HG03039 (cell line): ENCODE data around the gene ZNF384.

Experiments used
- ATAC-seq: cut with Tn5 transposase; IDR thresholded peaks from one replicate; pipeline ENCODE4 v1.9.1; 2021; ENCODE audit warnings: mild to moderate bottlenecking, moderate library complexity; ENCODE audit not compliant: unreplicated experiment

ZNF384 gene

DNA sequence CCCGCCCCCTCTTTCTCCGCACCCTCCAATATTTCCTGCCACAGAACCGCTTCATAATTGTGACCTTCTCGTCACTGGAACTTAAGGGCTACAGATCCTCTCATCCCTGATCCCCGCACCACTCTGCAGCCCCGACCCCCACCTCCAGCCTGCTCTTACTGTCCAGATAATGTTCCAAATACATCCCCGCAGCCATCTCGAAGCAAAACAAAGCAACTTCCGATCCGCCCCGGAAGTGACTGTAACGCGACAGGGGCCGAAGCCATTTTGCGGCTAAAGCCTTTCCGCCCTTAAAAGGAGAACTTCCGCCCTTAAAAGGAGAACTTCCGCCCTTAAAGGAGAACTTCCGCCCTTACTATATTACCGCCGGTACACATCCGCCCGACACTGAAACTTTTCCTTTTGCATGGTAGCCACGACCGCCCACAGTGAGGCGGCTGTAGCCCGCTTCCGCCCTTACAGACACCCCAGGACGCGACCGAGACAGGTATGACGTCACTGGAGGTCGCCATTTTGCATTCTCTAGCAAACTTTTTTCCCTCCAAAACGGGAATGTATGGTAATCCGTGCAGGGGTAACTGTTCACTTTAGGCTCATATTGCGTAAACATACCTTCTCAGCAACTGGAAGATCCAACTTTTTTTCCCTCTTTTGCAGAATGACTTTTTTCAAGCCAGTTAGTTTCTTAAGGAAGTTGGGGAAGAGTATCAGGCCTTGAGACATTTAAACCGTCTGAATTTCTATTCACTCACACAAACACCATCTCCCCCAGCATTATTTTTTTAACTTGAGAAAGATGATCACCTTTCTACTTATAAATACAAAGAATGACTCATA lies 26.1 kb downstream of the ZNF384 start, which contains the start of gene ING4:
Gene ING4, minus strand, starts transcription at position 214 of the 837 bp plus-strand sequence. Its CDS starts 18 bp downstream, at position 196.
- ATAC-seq, result peak; percentile 92

DNA sequence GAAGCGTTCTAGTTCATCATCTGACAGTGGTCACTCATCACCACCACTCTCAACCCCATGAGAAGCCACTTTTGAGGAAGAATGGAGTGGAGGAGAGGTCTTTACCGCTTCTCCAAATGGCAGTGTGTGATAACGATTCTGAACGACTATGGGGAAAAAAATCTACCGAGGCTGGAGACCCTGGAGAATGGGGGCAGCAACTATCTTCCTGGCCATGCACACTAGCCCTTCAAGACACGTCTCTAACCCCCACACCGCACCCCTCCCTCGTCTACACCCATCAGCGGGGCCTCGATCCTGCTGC lies 26.6 kb downstream of the ZNF384 start:
- ATAC-seq, result no peak

DNA sequence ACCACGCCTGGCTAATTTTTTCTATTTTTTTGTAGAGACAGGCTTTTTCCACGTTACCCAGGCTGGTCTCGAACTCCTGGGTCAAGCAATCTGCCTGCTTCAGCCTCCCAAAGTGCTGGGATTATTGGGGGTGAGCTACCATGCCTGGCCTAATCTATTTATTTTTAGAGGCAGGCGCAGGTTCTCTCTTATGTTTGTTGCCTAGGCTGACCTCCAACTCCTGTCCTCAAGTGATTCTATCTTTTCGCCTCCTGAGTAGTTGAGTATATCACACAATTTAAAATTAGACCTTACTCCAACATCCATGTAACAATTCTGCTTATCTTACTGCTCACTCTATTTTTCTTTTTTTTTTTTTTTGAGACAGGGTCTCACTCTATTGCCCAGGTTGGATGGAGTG lies 35.2 kb downstream of the ZNF384 start:
- ATAC-seq, result no peak

DNA sequence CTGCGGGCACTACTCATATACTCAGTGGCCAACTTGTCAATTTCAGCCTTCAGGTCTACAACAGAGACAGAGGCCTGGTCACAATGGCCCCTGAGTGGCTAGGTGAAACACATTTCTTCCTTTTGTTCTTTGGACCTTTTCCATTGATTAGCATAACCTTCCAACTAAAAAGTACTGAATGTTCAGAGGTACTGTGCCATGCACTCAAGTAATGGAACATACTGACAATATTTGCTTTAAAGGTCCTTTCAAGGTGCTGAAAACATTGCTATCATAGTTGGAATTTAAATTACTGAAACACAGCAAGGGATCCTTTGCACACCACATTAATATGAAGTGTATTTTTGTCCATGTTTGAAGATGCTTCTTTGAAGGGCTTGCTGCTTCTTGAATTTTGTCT lies 35.8 kb downstream of the ZNF384 start:
- no peak for ATAC-seq

DNA sequence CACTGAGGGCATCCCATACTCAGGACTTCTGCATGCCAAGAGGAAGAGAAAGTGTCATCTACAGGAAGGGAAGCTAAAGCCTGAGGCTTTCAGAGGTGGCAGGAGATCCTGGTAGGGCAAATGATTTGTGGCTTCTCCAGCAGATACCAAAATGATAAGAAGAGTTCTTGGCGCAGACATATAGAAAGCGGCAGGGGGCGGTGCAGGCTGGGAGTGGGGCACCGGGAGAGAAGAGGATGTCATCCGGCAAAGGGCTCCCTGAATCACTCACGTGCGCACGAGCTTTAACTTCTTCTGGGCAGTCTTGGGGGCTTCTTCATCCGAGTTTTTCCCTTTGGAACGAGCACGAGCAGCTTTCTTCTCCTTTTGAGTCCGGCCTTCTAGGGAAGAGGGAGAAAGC lies 36.8 kb downstream of the ZNF384 start:
- ATAC-seq, result no peak

DNA sequence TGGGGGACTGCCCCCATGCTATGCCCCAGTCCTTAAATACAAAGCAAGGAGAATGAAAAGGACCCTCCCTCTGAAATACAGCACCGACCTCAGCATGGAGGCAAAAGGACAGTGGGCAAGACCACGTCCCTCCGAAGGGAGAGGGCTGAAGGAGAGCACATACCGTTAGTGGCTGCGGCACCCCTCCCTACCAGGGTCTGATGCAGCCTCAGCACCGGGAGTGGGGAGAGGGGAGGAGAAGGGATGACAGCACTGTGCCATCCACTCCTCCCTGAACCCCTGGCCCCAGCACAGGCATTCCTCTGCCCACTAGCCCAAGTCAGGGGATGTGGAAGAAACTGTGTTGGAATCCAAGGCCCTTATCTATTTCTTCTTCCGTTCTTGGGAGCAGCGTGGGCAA lies 38.3 kb downstream of the ZNF384 start:
- no peak for ATAC-seq

DNA sequence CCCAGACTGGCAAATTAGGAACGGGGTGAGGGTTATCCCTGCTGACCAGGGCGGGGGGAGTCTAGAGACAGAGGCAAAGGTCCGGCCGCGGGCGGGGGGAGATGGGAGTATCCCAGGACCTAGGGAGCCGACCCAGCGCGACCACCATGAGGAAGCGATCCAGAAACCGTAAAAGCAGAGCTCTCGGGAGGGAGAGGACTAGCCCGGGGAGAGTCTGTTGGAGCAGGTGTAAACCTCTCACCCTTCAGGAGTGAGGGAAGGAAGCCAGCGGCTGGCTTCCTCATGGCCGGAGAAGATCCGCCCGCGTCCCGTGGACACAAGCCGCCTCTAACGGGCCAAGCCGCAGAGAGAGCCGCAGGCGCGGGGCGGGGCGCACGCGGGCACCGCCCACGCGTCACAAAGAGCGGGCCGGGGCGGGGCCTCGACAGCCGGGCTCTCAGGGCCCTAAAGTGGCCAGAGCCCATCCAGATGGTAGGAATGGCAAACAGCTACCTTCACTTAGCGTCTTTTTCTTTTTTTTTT lies 42.0 kb downstream of the ZNF384 start, which contains the start of gene ACRBP:
Gene ACRBP, minus strand, starts transcription at position 350 of the 522 bp plus-strand sequence. Its CDS starts 66 bp downstream, at position 284.
- no peak for ATAC-seq

DNA sequence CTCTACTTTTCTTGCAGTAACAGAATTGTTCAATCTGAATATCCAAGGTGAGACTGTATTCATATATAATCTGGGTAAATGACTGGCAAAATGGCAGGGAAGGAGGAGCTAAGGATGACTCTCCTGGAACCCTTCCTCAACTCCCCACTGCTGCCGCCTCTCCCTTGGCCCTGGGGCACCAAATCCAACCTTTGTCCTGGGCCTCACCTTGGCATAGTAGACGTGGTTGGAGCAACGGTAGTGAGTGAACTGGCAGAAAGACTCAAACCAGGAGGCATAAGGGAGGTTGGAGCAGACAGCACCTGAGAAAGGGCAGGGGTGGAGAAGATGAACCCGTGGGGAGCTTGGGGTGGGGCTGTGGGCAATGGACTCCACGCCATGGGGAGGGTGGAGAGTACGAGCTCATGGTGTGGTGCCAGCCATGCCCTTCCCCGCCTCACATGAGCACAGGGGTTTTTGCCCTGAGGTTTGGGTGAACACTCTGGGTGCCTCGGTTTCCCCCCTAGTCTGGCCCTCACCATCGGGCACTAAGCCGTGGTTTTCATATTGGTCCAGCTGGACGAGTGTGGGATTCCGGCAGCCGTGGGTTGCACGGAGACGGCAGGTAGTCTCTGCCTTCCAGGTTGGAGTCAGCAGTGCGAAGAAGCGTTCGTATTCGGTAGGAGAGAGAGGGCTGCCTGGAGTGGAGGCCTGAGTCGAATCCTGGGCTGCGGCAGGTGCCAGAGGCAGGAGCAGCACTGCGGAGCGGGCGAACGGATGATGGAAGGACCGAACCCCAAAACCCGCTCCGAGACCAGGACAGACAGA lies 42.7 kb downstream of the ZNF384 start:
- ATAC-seq, result no peak

DNA sequence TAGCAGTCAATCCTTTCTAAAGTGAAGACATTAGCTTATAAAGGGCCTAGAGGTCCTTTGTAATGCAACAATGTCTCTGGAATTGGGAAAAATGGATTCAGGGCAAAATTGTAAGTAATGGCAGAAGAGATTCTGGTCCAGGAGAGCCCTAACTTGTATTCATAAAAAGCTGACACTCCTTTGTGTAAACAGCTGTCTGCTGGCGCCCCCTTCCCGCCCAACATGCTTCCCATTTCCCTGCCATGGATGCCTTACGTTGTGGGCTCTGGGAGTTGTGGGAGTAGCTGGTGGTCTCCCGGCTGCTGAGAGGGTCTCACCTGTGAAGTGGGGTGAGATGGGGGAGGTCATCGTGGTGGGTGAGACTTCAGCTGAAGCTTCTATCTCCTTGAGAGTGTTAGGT lies 44.3 kb downstream of the ZNF384 start:
- ATAC-seq, result no peak

DNA sequence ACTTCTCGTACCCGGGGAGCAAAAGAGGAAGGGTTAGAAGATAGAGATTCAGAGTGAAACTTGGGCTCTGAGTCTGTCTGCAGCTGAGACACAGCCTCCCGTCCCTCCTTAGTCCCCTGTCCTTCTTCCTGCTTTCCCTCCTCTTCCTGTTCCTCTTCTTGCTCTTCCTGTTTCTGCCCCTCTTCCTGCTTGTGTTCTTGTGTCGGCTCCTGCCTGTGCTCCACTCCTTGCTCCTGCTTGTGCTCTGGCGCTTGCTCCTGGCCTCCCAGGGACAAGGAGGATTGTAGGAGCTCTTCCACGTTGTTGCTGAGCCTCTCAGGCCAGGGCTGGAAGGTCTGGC lies 44.9 kb downstream of the ZNF384 start:
- no peak for ATAC-seq

DNA sequence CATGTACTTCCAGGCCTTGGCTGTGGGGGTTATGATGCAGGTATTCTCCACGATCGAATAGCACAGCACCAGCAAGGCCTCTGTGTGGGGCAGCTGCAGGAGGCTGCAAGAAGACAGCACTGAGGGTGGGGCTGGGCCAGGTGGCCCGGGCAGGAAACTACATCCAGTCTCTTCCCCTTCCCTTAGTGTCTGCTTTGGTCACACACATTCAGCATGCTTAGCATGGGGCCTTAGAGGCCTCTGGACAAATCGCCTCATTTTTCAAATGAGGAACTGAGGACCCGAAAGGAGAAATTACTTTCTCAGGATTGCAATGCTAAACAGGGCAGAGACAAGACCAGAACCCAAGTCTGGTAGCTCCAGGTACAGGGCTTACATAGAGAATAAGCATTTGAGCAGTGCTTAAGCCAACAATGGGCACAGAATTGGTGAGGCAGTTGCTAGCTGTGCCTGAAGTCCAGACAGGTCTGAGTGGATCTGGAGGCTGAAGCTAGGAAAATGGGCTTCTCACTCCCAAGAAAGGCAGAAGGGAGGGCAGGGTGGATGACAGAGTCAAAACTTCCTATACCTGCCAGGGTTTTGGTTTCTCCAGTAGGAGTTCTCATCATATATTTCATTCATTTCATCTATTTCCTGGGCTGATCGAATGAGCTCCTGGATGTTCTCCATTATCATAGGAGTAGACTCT lies 45.5 kb downstream of the ZNF384 start:
- ATAC-seq, result no peak

DNA sequence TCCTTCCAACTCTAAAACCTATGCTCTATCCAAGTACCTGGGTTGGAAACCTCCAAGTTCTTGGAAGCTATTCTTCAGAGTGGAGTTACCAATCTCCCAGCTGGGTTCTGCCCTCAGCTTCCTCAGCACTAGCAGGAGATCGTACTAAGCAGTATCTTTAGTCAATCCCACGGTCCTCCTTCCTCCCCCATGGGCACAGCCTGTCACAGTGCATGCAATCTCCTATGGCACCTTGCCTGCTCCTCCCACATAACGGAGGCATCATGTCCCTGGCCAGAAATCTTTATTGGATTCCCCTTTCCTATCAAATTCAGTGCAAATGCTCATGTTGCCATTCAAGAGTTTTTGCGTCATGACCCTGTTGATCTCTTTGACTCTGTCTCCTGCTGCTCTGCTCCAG lies 48.0 kb downstream of the ZNF384 start:
- no peak for ATAC-seq

DNA sequence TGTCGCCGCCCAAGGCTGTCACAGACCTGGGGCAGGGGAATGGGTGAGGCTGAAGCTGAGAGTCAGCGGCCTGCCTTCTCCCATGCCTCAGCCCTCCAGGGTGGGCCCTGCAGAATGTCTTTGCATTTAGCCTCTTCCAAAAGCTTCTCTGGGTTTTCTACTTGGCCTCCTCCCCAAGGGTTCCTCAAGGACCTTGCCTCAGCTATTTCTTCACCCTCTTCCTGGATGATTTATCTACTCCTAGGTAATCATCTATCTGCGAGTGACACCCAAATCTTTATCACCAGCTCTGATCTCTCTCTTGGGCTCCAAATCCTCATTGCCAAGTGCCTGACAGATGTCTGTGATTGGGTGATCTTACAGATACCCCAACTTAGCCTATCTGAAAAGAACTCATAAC lies 48.7 kb downstream of the ZNF384 start:
- no peak for ATAC-seq

DNA sequence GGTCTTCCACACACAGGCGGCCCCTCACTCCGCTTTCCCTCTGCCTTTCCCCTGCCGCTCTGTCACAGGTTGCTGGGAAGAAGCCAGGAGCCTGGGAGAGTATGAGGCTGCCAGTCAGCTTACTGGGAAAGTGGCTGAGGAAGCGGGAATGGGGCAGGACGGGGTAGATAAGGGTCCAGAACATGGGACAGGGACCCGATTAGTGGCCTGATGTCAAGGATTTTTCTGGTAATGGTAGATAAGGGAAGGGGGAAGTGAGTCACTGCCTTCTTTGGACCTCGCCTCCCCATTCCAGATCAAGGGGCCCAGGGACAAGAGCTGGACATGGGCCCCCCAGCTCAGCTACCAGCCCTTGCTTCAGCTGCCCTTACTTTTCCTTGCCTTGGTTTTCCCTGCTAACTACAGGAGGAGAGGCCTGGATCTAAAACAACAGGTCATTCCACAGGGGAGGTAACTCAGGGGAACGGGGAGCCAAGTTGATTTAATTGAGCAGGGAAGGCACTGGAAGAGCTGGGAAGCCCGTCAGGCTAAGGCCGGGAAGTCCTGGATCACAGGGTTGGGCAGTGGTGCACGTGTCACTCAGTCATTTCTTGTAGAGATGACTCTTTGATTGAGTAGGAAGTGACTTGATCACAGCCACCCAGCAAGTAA lies 49.9 kb downstream of the ZNF384 start:
- no peak for ATAC-seq

DNA sequence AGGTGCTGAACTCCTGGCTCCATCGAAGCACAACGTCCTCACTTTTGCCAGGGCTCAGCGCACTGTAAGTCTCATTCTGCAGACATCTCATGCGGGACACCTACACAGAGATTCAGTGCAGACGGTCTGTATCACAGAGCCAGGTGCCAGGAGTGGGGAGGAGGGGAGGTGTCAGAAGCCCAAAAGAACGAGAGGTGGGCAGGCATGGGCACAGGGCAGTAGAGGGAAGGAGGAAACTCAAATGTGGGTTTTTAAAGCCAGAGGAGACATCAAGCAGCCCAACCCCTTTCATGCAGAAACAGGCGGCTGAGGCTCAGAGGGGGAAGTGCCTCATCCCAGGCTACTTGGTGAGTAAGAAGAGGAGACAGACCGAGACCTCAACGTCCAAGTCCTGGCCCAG lies 50.9 kb downstream of the ZNF384 start:
- no peak for ATAC-seq

DNA sequence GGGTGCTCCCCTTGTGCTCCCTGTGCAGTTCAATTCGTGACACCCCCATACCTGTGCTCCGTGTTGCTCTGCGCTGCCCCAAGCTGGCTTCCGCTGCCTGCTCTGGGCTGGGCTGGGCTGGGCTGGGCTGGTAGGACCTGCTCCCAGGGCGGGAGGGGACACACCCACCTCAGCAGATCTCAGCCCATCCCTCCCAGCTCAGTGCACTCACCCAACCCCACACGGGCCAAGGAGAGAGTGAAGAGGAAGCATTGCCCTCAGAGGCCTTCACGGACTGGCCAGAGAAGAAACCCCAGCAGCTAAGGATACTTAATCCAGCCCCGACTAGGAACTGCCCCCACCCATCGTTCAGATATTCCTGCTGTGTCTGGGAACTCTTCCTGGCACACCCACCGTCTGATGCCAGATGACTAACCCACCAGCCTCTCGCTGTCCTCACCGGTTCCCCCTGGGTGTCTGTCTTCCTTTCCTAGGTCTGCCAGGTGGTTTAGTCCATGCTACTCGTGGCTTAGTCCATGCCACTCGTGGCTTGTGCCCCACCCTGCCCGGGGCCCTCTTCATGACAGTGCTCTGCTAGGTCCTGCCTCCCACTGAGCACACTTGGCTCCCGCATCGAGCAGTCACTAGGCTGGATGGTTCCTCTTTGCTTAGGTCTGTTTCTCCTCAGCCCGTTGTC lies 53.2 kb downstream of the ZNF384 start, which contains the start of gene LPAR5:
Gene LPAR5, minus strand, starts transcription at position 104 of the 676 bp plus-strand sequence. CDS start 14,711 bp downstream, outside the sequence.
- no peak for ATAC-seq

DNA sequence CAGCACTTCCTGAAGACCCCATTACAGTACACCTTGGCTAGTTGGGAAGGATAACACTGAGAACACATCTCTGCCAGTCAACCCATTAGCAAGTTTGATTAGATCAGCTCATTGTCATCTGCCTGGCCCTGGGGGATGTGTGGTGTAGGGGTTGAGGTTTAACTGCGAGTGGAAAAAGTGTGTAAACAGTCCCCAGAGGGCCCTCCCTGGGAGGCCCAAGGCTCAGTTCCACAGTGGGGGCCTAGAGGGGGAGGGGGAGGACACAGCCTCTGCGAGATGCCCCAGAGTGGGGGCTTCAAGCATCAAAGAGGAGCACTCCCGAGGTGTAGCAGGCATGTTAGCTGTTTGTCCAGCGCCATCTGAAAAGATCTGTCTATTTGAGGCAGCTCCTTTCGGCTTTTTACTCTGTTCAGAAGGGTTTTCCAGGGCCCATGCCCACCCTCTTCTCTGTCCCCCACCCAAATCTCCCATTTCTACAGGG lies 53.8 kb downstream of the ZNF384 start:
- ATAC-seq, result no peak

DNA sequence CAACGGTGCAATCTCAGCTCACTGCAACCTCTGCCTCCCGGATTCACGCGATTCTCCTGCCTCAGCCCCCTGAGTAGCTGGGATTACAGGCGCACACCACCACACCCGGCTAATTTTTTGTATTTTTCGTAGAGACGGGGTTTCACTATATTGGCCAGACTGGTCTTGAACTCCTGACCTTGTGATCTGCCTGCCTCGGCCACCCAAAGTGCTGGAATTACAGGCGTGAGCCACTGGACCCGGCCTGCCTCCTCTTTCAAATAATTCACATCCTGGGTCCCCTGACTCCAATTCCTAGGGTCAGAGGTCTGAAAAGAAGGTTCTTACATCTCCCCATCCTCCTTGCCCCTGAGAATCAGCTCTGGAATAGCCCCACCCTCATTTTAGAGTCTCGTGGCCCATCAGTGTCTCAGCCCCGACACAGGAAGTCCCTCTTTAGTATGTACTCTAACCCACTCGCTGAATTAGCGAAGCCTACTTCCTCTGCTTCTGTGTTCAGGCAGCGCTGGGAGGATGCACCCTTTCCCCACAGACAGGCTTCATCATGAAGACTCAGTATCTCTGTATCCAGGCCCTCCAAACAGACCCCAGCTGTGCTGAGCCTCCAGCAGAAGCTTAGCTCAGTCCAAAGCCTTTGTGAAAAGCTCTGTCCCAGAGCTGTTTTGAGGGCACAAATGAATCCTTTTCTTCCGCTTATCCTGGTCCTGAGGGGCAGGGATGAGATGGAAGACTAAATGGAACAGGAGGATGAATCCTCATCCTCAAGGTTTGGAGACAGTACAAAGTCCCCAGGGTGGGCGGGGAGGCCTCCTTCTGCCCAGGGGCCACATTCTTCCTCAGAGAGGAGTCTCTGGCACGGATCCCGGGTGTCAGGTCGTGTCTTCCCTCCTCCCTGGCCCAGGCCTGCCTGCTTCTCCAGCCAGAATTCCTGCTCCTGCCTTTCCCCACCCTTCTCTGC lies 56.9 kb downstream of the ZNF384 start:
- no peak for ATAC-seq

DNA sequence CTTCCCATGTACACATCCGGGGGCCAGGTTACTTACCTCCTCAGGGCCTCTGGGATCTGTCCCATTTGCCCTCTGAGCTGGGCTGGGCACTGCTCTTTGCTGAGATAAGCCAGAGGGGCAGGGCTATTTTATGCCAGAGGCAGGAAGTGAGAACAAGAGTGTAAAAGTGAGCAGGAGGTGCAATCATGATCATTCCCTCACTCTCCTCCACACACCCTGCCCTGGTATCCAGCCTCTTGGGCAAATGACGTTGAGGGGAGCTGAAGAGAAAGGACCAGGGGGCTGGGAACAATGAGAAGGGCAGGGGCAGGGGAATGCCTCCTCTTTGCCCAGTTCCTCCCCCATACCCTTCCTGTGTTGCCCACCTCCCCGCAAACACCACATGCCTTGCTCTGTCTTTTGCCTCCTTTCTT lies 57.6 kb downstream of the ZNF384 start:
- no peak for ATAC-seq
